ENCODE measurements around the gene CBLN3.

Gene CBLN3

GRCh38 chr14:24442240-24443052, 13.0 kb upstream of the CBLN3 start, which contains the start of gene SDR39U1:
SDR39U1 (minus strand) TSS chr14:24442776; CDS start chr14:24442769, 7 bp downstream.
- ATAC-seq (peak; percentile 93), DNase-seq (peak; percentile 96 to 98)
- Mint-ChIP-seq H3K27me3 (no peaks in the 10 kb centered on the region), H3K27ac (peak within 1 kb of the TSS; percentile 98 to 99), H3K4me1 (peaks cover 51% of the 10 kb centered on the region), H3K4me3 (peak within 1 kb of the TSS; percentile 94 to 95), H3K9me3 (no peaks in the 10 kb centered on the region)

GRCh38 chr14:24441904-24442239, 12.4 kb upstream of the CBLN3 start:
- Mint-ChIP-seq H3K27me3 (no peaks in the 10 kb centered on the region), H3K27ac (peak overlapping the region; percentile 98 to 99)
- no peak for DNase-seq

GRCh38 chr14:24441485-24441884, 12.0 kb upstream of the CBLN3 start:
- no peak for DNase-seq
- H3K27ac Mint-ChIP-seq = peak overlapping the region; percentile 98 to 99
- ATAC-seq = no peak
- peaks cover 61% of the 10 kb centered on the region for H3K4me1 Mint-ChIP-seq
- peak overlapping the region; percentile 94 to 95 for H3K4me3 Mint-ChIP-seq
- no peaks in the 10 kb centered on the region for H3K27me3 Mint-ChIP-seq
- H3K9me3 Mint-ChIP-seq = no peaks in the 10 kb centered on the region

More at GRCh38 chr14:24441904-24442239, 12.4 kb upstream of the CBLN3 start:
- H3K4me3 Mint-ChIP-seq = peak overlapping the region; percentile 94 to 95
- H3K9me3 Mint-ChIP-seq = no peaks in the 10 kb centered on the region
- H3K4me1 Mint-ChIP-seq = peaks cover 57% of the 10 kb centered on the region
- ATAC-seq = peak; percentile 1

- DNase-seq (no peak), ATAC-seq (no peak)
- H3K9me3 Mint-ChIP-seq = no peaks in the 10 kb centered on the region
- H3K4me3 Mint-ChIP-seq = peak overlapping the region; percentile 94 to 95
- no peaks in the 10 kb centered on the region for H3K27me3 Mint-ChIP-seq
- H3K4me1 Mint-ChIP-seq = peaks cover 65% of the 10 kb centered on the region
- peak overlapping the region in 1 of 2 donors; percentile 21 for H3K27ac Mint-ChIP-seq
Observed at GRCh38 chr14:24440606-24441399, 11.3 kb upstream of the CBLN3 start.

- DNase-seq (no peak), ATAC-seq (no peak)
- Mint-ChIP-seq H3K4me1 (peaks cover 73% of the 10 kb centered on the region), H3K4me3 (no peak overlapping the region), H3K27ac (no peak overlapping the region), H3K27me3 (no peaks in the 10 kb centered on the region), H3K9me3 (no peaks in the 10 kb centered on the region)
Observed at GRCh38 chr14:24439830-24440605, 10.6 kb upstream of the CBLN3 start.

GRCh38 chr14:24439257-24439656, 9.8 kb upstream of the CBLN3 start:
- peak overlapping the region in 1 of 2 donors; percentile 3 for H3K4me3 Mint-ChIP-seq
- peak overlapping the region; percentile 27 to 30 for H3K27ac Mint-ChIP-seq
- H3K4me1 Mint-ChIP-seq = peaks cover 73% of the 10 kb centered on the region
- no peaks in the 10 kb centered on the region for H3K27me3 Mint-ChIP-seq
- DNase-seq = no peak
- no peaks in the 10 kb centered on the region for H3K9me3 Mint-ChIP-seq
- ATAC-seq = no peak

GRCh38 chr14:24438223-24439097, 9.0 kb upstream of the CBLN3 start:
- Mint-ChIP-seq H3K4me3 (peak overlapping the region in 1 of 2 donors; percentile 22), H3K27me3 (no peaks in the 10 kb centered on the region), H3K9me3 (no peaks in the 10 kb centered on the region), H3K4me1 (peaks cover 70% of the 10 kb centered on the region), H3K27ac (peak overlapping the region in 1 of 2 donors; percentile 24)
- DNase-seq (no peak), ATAC-seq (no peak)

- H3K4me3 Mint-ChIP-seq = no peak overlapping the region
- H3K4me1 Mint-ChIP-seq = peaks cover 74% of the 10 kb centered on the region
- H3K27me3 Mint-ChIP-seq = no peaks in the 10 kb centered on the region
- no peak for ATAC-seq
- H3K27ac Mint-ChIP-seq = peak overlapping the region; percentile 72 to 89
- no peaks in the 10 kb centered on the region for H3K9me3 Mint-ChIP-seq
- DNase-seq = no peak
Observed at GRCh38 chr14:24437736-24438067, 8.2 kb upstream of the CBLN3 start.

GRCh38 chr14:24437020-24437735, 7.7 kb upstream of the CBLN3 start:
- ATAC-seq = no peak
- DNase-seq = no peak
- H3K27ac Mint-ChIP-seq = peak overlapping the region; percentile 42 to 72
- H3K27me3 Mint-ChIP-seq = no peaks in the 10 kb centered on the region
- H3K9me3 Mint-ChIP-seq = no peaks in the 10 kb centered on the region
- H3K4me1 Mint-ChIP-seq = peaks cover 76% of the 10 kb centered on the region
- peak overlapping the region in 1 of 2 donors; percentile 32 for H3K4me3 Mint-ChIP-seq

GRCh38 chr14:24436355-24437019, 7.0 kb upstream of the CBLN3 start:
- Mint-ChIP-seq H3K27ac (peak overlapping the region; percentile 42 to 47), H3K4me1 (peaks cover 76% of the 10 kb centered on the region), H3K9me3 (no peaks in the 10 kb centered on the region), H3K27me3 (no peaks in the 10 kb centered on the region), H3K4me3 (no peak overlapping the region)
- DNase-seq (peak; percentile 46 to 52), ATAC-seq (peak; percentile 58)

- ATAC-seq = no peak
- H3K27me3 Mint-ChIP-seq = no peaks in the 10 kb centered on the region
- peaks cover 76% of the 10 kb centered on the region for H3K4me1 Mint-ChIP-seq
- H3K9me3 Mint-ChIP-seq = no peaks in the 10 kb centered on the region
- H3K27ac Mint-ChIP-seq = no peak overlapping the region
- no peak overlapping the region for H3K4me3 Mint-ChIP-seq
- DNase-seq = no peak
Observed at GRCh38 chr14:24435998-24436354, 6.5 kb upstream of the CBLN3 start.

GRCh38 chr14:24435192-24435810, 5.8 kb upstream of the CBLN3 start:
- H3K4me3 Mint-ChIP-seq = no peak overlapping the region
- DNase-seq (no peak), ATAC-seq (no peak)
- peak overlapping the region in 1 of 2 donors; percentile 23 for H3K27ac Mint-ChIP-seq
- peaks cover 72% of the 10 kb centered on the region for H3K4me1 Mint-ChIP-seq
- H3K27me3 Mint-ChIP-seq = no peaks in the 10 kb centered on the region
- H3K9me3 Mint-ChIP-seq = no peaks in the 10 kb centered on the region

- H3K27me3 Mint-ChIP-seq = no peaks in the 10 kb centered on the region
- DNase-seq (no peak), ATAC-seq (no peak)
- no peaks in the 10 kb centered on the region for H3K9me3 Mint-ChIP-seq
- peaks cover 66% of the 10 kb centered on the region for H3K4me1 Mint-ChIP-seq
- no peak overlapping the region for H3K27ac Mint-ChIP-seq
- H3K4me3 Mint-ChIP-seq = no peak overlapping the region
Observed at GRCh38 chr14:24434676-24435075, 5.2 kb upstream of the CBLN3 start.
